A549 (cell line): Measurements from ENCODE around the gene PCED1B.

Experiments
- EP300 ChIP-seq, 2 experiments: fragments of >200 bp; sonication (Bioruptor Twin); formaldehyde crosslinking; IDR thresholded peaks; 2 replicates in 1 of 2; 3 replicates in 1 of 2; pipeline ENCODE4 v1.6.1; 2016 to 2017
- RFX5 ChIP-seq: fragments of 450-650 bp; IDR thresholded peaks from 2 replicates; pipeline ENCODE4 v1.7.1; 2014; ENCODE audit warnings: antibody characterized with exemption, mild to moderate bottlenecking, moderate library complexity
- TF ChIP-seq, protein P1 (sequence below): fragments of >200 bp; sonication (Bioruptor Twin); formaldehyde crosslinking; IDR thresholded peaks from 3 replicates; pipeline ENCODE4 v1.5.1; 2016

DNA sequence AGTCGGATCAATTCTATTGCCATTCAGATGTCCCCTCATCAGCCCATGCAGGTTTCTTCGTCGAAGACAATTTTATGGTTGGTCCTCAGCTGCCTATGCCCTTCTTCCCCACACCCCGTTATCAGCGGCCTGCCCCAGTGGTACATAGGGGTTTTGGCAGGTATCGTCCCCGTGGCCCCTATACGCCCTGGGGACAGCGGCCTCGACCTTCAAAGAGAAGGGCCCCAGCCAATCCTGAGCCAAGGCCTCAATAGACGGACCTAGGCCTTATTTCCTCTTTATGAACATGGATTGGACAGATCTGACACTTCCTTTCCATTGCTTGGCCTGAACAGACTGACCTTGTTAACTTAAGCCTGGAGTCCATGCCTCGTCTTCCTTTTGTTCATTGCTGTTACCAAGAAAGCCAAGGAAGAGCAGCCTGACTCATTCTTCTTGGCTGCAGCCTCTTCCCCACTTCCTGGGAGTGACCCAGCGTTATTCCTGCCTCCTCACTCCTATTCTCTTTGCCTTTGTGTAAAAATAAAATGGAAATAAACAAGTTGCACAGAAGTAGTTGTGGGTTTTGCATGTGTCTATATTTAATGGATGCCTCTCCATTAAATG is 156.8 kb downstream of the PCED1B start:
- TF ChIP-seq EP300 (IDR thresholded peaks at IDR 0.05) (no peak), RFX5 (no peak)
- TF ChIP-seq, protein P1, sequence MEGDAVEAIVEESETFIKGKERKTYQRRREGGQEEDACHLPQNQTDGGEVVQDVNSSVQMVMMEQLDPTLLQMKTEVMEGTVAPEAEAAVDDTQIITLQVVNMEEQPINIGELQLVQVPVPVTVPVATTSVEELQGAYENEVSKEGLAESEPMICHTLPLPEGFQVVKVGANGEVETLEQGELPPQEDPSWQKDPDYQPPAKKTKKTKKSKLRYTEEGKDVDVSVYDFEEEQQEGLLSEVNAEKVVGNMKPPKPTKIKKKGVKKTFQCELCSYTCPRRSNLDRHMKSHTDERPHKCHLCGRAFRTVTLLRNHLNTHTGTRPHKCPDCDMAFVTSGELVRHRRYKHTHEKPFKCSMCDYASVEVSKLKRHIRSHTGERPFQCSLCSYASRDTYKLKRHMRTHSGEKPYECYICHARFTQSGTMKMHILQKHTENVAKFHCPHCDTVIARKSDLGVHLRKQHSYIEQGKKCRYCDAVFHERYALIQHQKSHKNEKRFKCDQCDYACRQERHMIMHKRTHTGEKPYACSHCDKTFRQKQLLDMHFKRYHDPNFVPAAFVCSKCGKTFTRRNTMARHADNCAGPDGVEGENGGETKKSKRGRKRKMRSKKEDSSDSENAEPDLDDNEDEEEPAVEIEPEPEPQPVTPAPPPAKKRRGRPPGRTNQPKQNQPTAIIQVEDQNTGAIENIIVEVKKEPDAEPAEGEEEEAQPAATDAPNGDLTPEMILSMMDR: no peak
